MM.1S (cell line): Measurements from ENCODE around the gene COLQ.
"Not testable (repeated sequence)": the region's sequence is repeated elsewhere in the genome, so short reads cannot be mapped to it uniquely, and the experiment has no call there.

Source experiments
- DNase-seq: peaks from one replicate; pipeline ENCODE4 v3.0.0-alpha.2; 2015
- H2AFZ ChIP-seq: fragments of 300-600 bp; sonication (generic); 2 replicates; pipeline ENCODE4 v1.6.0; 2016; ENCODE audit warnings: antibody characterized with exemption, low read length
- H3F3A ChIP-seq: fragments of 300-600 bp; sonication (generic); 2 replicates; pipeline ENCODE4 v1.6.1; 2016; ENCODE audit warnings: mild to moderate bottlenecking, antibody characterized with exemption, low read length, moderate library complexity, mixed read lengths; ENCODE audit not compliant: insufficient read depth
- H3K27ac ChIP-seq: fragments of 300-600 bp; sonication (generic); 2 replicates; pipeline ENCODE4 v1.5.1; 2016; ENCODE audit warnings: mild to moderate bottlenecking, low read length
- H3K27me3 ChIP-seq: fragments of 300-600 bp; sonication (generic); replicated peaks from 2 replicates; pipeline ENCODE4 v1.6.0; 2016; ENCODE audit warnings: low read length; ENCODE audit not compliant: insufficient read depth
- H3K36me3 ChIP-seq: fragments of 300-600 bp; sonication (generic); replicated peaks from 2 replicates; pipeline ENCODE4 v1.6.1; 2016; ENCODE audit warnings: mild to moderate bottlenecking, low read length, mixed read lengths; ENCODE audit not compliant: insufficient read depth
- H3K4me1 ChIP-seq: fragments of 300-600 bp; sonication (generic); 2 replicates; pipeline ENCODE4 v1.6.1; 2016; ENCODE audit warnings: low read length, mixed read lengths
- H3K4me2 ChIP-seq: fragments of 300-600 bp; sonication (generic); 2 replicates; pipeline ENCODE4 v1.6.0; 2016; ENCODE audit warnings: low read depth, low read length
- H3K4me3 ChIP-seq: fragments of 300-600 bp; sonication (generic); 2 replicates; pipeline ENCODE4 v1.5.1; 2016; ENCODE audit warnings: low read length, mixed read lengths
- H3K79me2 ChIP-seq: fragments of 300-600 bp; sonication (generic); 2 replicates; pipeline ENCODE4 v1.6.1; 2016; ENCODE audit warnings: mixed run types, low read length, mixed read lengths
- H3K9ac ChIP-seq: fragments of 300-600 bp; sonication (generic); 2 replicates; pipeline ENCODE4 v1.6.1; 2016; ENCODE audit warnings: low read length, mixed read lengths
- H3K9me2 ChIP-seq: fragments of 300-600 bp; sonication (generic); replicated peaks from 2 replicates; pipeline ENCODE4 v1.6.1; 2016; ENCODE audit warnings: mild to moderate bottlenecking, low read length, mixed read lengths; ENCODE audit not compliant: insufficient read depth
- H3K9me3 ChIP-seq: fragments of 300-600 bp; sonication (generic); replicated peaks from 2 replicates; pipeline ENCODE4 v1.6.1; 2016; ENCODE audit warnings: mild to moderate bottlenecking, low read length, mixed read lengths; ENCODE audit not compliant: insufficient read depth
- H4K20me1 ChIP-seq: fragments of 300-600 bp; sonication (generic); 2 replicates; pipeline ENCODE4 v1.6.1; 2016; ENCODE audit warnings: mild to moderate bottlenecking, low read length, moderate library complexity, mixed read lengths; ENCODE audit not compliant: insufficient read depth
- EZH2 ChIP-seq: fragments of 300-600 bp; sonication (generic); optimal IDR thresholded peaks from 2 replicates; pipeline ENCODE3; 2017; ENCODE audit warnings: low read depth, mild to moderate bottlenecking, antibody characterized with exemption, low read length, mixed read lengths
- EZH2phosphoT487 ChIP-seq: fragments of 300-600 bp; sonication (generic); IDR thresholded peaks from 2 replicates; pipeline ENCODE4 v1.6.1; 2018; ENCODE audit warnings: antibody characterized with exemption, low read length
- TF ChIP-seq, protein P1 (sequence below): fragments of 300-600 bp; sonication (generic); IDR thresholded peaks from 2 replicates; pipeline ENCODE4 v1.5.1; 2016; ENCODE audit warnings: antibody characterized with exemption, low read length, mixed read lengths

Gene COLQ

DNA sequence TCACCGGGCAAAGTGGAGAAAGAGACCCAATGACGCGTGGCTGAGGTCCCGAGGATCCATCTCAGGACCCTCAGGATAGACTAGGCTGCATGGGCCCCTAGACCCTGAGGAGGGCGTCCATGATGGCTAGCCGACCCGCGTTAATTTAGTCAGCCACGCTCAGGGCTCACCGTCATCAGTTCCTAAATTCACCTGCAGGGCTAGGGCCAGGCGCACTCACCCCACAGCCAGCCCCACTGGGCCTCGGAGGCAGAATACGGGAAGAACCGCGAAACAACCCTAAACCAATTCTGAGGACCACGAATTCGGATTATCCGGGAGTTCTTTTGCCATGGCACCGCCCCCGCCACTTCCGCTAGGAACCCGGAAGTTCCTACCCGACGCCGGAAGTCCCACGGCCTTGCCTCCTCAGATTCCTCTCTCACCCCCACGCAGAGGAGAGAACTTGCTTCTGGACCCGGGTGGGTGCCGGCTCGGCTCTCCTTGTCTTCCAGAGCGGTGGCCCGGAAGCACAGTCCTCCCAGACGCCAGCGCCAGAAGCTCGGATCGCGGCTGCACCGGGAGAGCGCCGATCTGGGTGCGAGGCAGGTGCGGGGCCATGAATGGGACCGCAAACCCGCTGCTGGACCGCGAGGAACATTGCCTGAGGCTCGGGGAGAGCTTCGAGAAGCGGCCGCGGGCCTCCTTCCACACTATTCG lies 94.2 kb downstream of the COLQ start, which contains the start of the genes EAF1 and METTL6:
Gene EAF1, plus strand, starts transcription at position 417 of the 699 bp plus-strand sequence. Its CDS starts 182 bp downstream, at position 599.
Gene METTL6, minus strand, starts transcription at position 363 of the 699 bp plus-strand sequence. CDS start 1,033 bp downstream, outside the sequence.
- Histone ChIP-seq H2AFZ (peak within 1 kb of the TSS; percentile 98), H3K36me3 (no peaks in the 10 kb centered on the region), H3K9me2 (no peaks in the 10 kb centered on the region), H3K9me3 (no peaks in the 10 kb centered on the region), H3K27ac (peak within 1 kb of the TSS; percentile 22; the same call in 1 of the 2 replicates), H3K79me2 (peaks cover 51% of the 10 kb centered on the region), H3K27me3 (no peaks in the 10 kb centered on the region), H3K4me1 (peaks cover 11% of the 10 kb centered on the region), H4K20me1 (no peaks in the 10 kb centered on the region), H3K4me3 (peak within 1 kb of the TSS; percentile 98), H3K9ac (peak within 1 kb of the TSS; percentile 89), H3K4me2 (peak within 1 kb of the TSS; percentile 81), H3F3A (no peaks in the 10 kb centered on the region)
- TF ChIP-seq EZH2phosphoT487 = no peak
- peak; percentile 83 for DNase-seq

DNA sequence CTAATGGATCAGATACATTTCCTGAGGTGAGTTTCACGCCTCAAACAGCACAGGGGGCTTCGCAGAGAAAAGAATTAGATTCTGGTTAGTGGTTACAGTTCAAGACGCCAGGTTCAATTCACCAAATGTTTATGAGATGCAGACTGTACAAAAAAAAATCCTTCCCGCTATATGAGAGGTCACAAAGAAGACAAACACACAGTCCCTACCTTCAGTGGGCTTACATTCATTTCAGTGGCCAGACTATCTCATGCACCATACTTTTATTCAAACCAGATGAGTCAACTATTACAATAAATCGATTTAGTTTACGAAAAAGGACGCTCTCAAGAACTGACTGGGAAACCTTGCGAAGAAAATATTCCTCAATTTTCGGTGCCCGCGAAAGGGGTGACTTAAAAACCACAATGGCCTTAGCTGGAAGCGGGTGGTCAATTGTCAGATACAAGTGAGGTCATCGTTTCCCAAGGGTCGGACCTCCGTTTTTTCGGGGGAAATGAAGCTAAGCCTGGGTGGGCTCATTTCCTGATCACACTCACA lies 94.9 kb downstream of the COLQ start:
- no peak for DNase-seq
- no peaks in the 10 kb centered on the region for H3K27me3 ChIP-seq
- H3K4me1 ChIP-seq = peaks cover 11% of the 10 kb centered on the region
- peak overlapping the region; percentile 98 for H3K4me3 ChIP-seq
- H3K36me3 ChIP-seq = no peaks in the 10 kb centered on the region
- no peaks in the 10 kb centered on the region for H3K9me2 ChIP-seq
- no peak overlapping the region for H3K27ac ChIP-seq
- H3K9ac ChIP-seq = peak overlapping the region; percentile 89
- no peaks in the 10 kb centered on the region for H3F3A ChIP-seq
- peak overlapping the region; percentile 98 for H2AFZ ChIP-seq
- TF ChIP-seq EZH2 = no peak
- no peak for TF ChIP-seq EZH2phosphoT487
- TF ChIP-seq, protein P1, sequence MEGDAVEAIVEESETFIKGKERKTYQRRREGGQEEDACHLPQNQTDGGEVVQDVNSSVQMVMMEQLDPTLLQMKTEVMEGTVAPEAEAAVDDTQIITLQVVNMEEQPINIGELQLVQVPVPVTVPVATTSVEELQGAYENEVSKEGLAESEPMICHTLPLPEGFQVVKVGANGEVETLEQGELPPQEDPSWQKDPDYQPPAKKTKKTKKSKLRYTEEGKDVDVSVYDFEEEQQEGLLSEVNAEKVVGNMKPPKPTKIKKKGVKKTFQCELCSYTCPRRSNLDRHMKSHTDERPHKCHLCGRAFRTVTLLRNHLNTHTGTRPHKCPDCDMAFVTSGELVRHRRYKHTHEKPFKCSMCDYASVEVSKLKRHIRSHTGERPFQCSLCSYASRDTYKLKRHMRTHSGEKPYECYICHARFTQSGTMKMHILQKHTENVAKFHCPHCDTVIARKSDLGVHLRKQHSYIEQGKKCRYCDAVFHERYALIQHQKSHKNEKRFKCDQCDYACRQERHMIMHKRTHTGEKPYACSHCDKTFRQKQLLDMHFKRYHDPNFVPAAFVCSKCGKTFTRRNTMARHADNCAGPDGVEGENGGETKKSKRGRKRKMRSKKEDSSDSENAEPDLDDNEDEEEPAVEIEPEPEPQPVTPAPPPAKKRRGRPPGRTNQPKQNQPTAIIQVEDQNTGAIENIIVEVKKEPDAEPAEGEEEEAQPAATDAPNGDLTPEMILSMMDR = no peak
- H3K4me2 ChIP-seq = peak overlapping the region; percentile 81
- no peaks in the 10 kb centered on the region for H3K9me3 ChIP-seq
- no peaks in the 10 kb centered on the region for H4K20me1 ChIP-seq
- H3K79me2 ChIP-seq = peaks cover 51% of the 10 kb centered on the region

DNA sequence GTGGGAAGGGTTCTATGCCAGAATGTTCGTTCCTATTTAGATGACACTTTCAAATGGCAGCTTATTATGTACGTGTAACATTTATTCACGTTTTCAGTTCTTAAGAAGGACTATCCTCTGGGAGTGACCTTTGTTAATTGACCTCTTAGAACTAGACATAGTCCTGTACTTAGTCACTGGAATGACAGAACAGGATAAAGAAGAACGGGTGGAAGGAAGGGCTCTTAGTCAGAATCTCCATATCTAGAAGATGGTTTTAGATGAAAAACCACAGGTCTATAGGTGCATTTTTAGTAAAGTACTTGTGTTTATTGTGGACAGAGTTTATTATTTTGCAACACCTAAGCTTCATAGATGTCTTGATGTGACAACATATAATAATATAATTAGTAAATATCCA lies 100.6 kb downstream of the COLQ start:
- Histone ChIP-seq H3K9ac (no peak overlapping the region), H3K4me1 (no peaks in the 10 kb centered on the region), H3K4me2 (no peak overlapping the region), H3K27me3 (no peaks in the 10 kb centered on the region), H4K20me1 (no peaks in the 10 kb centered on the region), H3F3A (no peaks in the 10 kb centered on the region), H3K9me2 (no peaks in the 10 kb centered on the region), H3K9me3 (no peaks in the 10 kb centered on the region), H3K27ac (no peak overlapping the region), H2AFZ (no peak overlapping the region), H3K4me3 (no peak overlapping the region), H3K36me3 (no peaks in the 10 kb centered on the region), H3K79me2 (no peaks in the 10 kb centered on the region)
- TF ChIP-seq EZH2 = no peak
- TF ChIP-seq EZH2phosphoT487 = no peak
- TF ChIP-seq, protein P1 = no peak
- DNase-seq = no peak

DNA sequence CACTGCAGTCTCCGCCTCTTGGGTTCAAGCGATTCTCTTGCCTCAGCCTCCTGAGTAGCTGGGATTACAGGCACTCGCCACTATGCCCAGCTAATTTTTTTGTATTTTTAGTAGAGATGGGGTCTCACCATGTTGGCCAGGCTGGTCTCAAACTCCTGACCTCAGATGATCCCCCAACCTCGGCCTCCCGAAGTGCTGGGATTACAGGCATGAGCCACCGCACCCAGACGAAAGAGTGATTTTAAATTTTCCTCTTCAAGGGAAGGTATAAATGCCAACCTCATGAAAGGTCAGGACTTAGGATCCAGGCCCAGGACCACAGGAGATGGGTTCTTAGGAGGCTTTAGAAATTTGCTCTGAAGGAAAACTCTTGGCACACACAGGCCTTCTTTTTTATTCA lies 110.5 kb downstream of the COLQ start:
- DNase-seq, H3K9ac ChIP-seq, H3K36me3 ChIP-seq, H3K4me1 ChIP-seq, H4K20me1 ChIP-seq, H3K4me2 ChIP-seq, H2AFZ ChIP-seq, H3K9me2 ChIP-seq, H3K27me3 ChIP-seq, H3K9me3 ChIP-seq, H3F3A ChIP-seq, H3K79me2 ChIP-seq, H3K27ac ChIP-seq, H3K4me3 ChIP-seq: not testable (repeated sequence)
